Gastroesophageal sphincter (tissue), 4 donors: ENCODE data around the gene NLE1. TPM values are rescaled to one million over a fixed set of nuclear protein-coding genes. Genes with fewer than 3 reads are reported as not detected.
A peak's percentile ranks its signal among the peaks of the same experiment; 100 is the strongest.
"Not testable (repeated sequence)": the region's sequence is repeated elsewhere in the genome, so short reads cannot be mapped to it uniquely, and the experiment has no call there.

Experiments used
- ATAC-seq: fragments of 150-250 bp; one replicate; pipeline ENCODE4 v1.9.1; 2016; ENCODE audit warnings: mild to moderate bottlenecking, moderate library complexity
- H3K27ac ChIP-seq, 4 donors: fragments of 200-600 bp; sonication (generic) in 3 of 4; 1 replicate in 3 of 4; 2 replicates in 1 of 4; pipeline ENCODE4 v1.5.1; 2016 to 2019
- H3K27me3 ChIP-seq: fragments of 200-600 bp; sonication (generic); one replicate; pipeline ENCODE4 v1.5.1; 2019
- H3K36me3 ChIP-seq, 2 donors: fragments of 200-600 bp; sonication (generic); one replicate each; pipeline ENCODE4 v1.5.1; 2019; ENCODE audit warnings: control low read depth in 1 of 2
- H3K4me1 ChIP-seq, 3 donors: fragments of 200-600 bp; sonication (generic); 1 replicate in 2 of 3; 2 replicates in 1 of 3; pipeline ENCODE4 v1.5.1; 2016 to 2019; ENCODE audit warnings: control low read depth in 2 of 3
- H3K4me3 ChIP-seq, 2 donors: fragments of 200-600 bp; sonication (generic); one replicate each; pipeline ENCODE4 v1.5.1; 2019; ENCODE audit warnings: mild to moderate bottlenecking in 1 of 2, moderate library complexity in 1 of 2
- H3K9me3 ChIP-seq, 3 donors: fragments of 200-600 bp; sonication (generic); one replicate each; pipeline ENCODE4 v1.5.1; 2017 to 2019; ENCODE audit warnings: control low read depth in 2 of 3
- EP300 ChIP-seq: sonication (generic); formaldehyde crosslinking; IDR thresholded peaks from one replicate; pipeline ENCODE4 v1.6.1; 2017; ENCODE audit warnings: antibody characterized with exemption, mild to moderate bottlenecking
- POLR2A ChIP-seq, 2 donors: fragments of 450-650 bp; IDR thresholded peaks; one replicate each; pipeline ENCODE4 v1.6.1; 2017; ENCODE audit warnings: antibody characterized with exemption in 2 of 2, mild to moderate bottlenecking in 2 of 2, moderate library complexity in 1 of 2
- POLR2AphosphoS5 ChIP-seq: sonication (generic); formaldehyde crosslinking; IDR thresholded peaks from one replicate; pipeline ENCODE4 v1.6.1; 2017; ENCODE audit warnings: antibody characterized with exemption
- WGBS, 2 donors: methylation state at CpG; one replicate each; pipeline ENCODE4 v1.1.5; 2018; ENCODE audit warnings: low coverage in 1 of 2; 5-methylcytosine and 5-hydroxymethylcytosine counted together
- total RNA-seq, 4 donors: library from RNA; depleted of rRNA; stranded (reverse); fragments of >200 nt; gene quantifications; one replicate each; pipeline ENCODE4 v1.1.0, GENCODE V29; 2016
- TF ChIP-seq, protein P1 (sequence below), 4 experiments: fragments of 200-600 bp in 2 of 4; fragments of 450-650 bp in 2 of 4; sonication (generic) in 1 of 4; IDR thresholded peaks; one replicate each; pipeline ENCODE4 v1.5.1; 2017 to 2019; ENCODE audit warnings: antibody characterized with exemption in 4 of 4, mild to moderate bottlenecking in 2 of 4, moderate library complexity in 2 of 4

Gene NLE1
- total RNA-seq, 4 donors from 2014 or later, result 7.6 to 12.3 (median 9.3) TPM

- no peaks in the 10 kb centered on the region for H3K36me3 ChIP-seq
- peak; percentile 95 for ATAC-seq
- H3K4me3 ChIP-seq, result peak within 1 kb of the TSS; percentile 75 to 86
- peaks cover 0 to 21% (median 9%) of the 10 kb centered on the region in 3 donors for H3K4me1 ChIP-seq
- WGBS, 2 donors, result no CpG with 5 or more reads among the region's 72 CpGs
- TF ChIP-seq, protein P1, sequence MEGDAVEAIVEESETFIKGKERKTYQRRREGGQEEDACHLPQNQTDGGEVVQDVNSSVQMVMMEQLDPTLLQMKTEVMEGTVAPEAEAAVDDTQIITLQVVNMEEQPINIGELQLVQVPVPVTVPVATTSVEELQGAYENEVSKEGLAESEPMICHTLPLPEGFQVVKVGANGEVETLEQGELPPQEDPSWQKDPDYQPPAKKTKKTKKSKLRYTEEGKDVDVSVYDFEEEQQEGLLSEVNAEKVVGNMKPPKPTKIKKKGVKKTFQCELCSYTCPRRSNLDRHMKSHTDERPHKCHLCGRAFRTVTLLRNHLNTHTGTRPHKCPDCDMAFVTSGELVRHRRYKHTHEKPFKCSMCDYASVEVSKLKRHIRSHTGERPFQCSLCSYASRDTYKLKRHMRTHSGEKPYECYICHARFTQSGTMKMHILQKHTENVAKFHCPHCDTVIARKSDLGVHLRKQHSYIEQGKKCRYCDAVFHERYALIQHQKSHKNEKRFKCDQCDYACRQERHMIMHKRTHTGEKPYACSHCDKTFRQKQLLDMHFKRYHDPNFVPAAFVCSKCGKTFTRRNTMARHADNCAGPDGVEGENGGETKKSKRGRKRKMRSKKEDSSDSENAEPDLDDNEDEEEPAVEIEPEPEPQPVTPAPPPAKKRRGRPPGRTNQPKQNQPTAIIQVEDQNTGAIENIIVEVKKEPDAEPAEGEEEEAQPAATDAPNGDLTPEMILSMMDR (IDR thresholded peaks at IDR 0.05), result peak; percentile 95 to 99 (median 98)
- TF ChIP-seq POLR2A (IDR thresholded peaks at IDR 0.05), result peak in 1 of 2 donors; percentile 30
- peak; percentile 21 for TF ChIP-seq POLR2AphosphoS5
- no peak for TF ChIP-seq EP300
- no peaks in the 10 kb centered on the region for H3K9me3 ChIP-seq
- no peaks in the 10 kb centered on the region for H3K27me3 ChIP-seq
- peak within 1 kb of the TSS; percentile 18 to 83 (median 82) for H3K27ac ChIP-seq
Measured at GRCh38 chr17:35119370-35120165, 22.5 kb downstream of the NLE1 start, which contains the start of gene RAD51D. TSS of gene RAD51D (minus strand) at chr17:35119860. CDS start at chr17:35119613, 247 bp downstream.

DNA sequence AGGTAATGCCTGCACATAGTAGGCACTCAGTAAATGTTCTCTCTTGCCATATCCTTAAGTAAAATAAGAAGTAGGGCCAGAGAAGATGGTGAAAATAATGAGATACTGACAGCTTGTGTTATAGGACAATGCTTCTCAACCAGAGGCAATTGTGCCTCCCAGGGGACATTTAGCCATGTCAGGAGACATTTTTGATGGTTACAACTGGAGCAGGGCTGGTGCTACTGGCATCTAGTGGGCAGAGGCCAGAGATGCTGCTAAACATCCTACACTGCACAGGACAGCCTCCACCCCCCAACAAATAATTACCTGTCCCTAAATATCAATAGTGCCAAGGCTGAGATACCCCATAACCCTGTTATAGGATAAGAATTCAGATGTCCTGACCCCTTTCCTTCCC is 24.1 kb downstream of the NLE1 start:
- Histone ChIP-seq H3K9me3 (no peaks in the 10 kb centered on the region), H3K27ac (no peak overlapping the region), H3K4me1 (peaks cover 0 to 21% (median 9%) of the 10 kb centered on the region in 3 donors), H3K27me3 (no peaks in the 10 kb centered on the region), H3K36me3 (no peaks in the 10 kb centered on the region), H3K4me3 (no peak overlapping the region)
- ATAC-seq, result no peak
- TF ChIP-seq POLR2AphosphoS5 (no peak), POLR2A (IDR thresholded peaks at IDR 0.05) (no peak), EP300 (no peak)
- TF ChIP-seq, protein P1 (IDR thresholded peaks at IDR 0.05), result no peak

GRCh38 chr17:35116845-35117244 is 25.3 kb downstream of the NLE1 start:
- Histone ChIP-seq H3K27me3 (no peaks in the 10 kb centered on the region), H3K27ac (no peak overlapping the region), H3K36me3 (no peaks in the 10 kb centered on the region), H3K9me3 (no peaks in the 10 kb centered on the region), H3K4me3 (no peak overlapping the region), H3K4me1 (peaks cover 0 to 21% (median 9%) of the 10 kb centered on the region in 3 donors)
- TF ChIP-seq EP300 (no peak), POLR2AphosphoS5 (no peak), POLR2A (IDR thresholded peaks at IDR 0.05) (no peak)
- TF ChIP-seq, protein P1 (IDR thresholded peaks at IDR 0.05), result no peak
- ATAC-seq, result no peak
- WGBS, 2 donors, result 81 to 100% methylated on average over 2 to 12 of the region's 12 CpGs

- not testable (repeated sequence) for H3K4me1 ChIP-seq
Measured at GRCh38 chr17:35110791-35111190, 31.3 kb downstream of the NLE1 start.

DNA sequence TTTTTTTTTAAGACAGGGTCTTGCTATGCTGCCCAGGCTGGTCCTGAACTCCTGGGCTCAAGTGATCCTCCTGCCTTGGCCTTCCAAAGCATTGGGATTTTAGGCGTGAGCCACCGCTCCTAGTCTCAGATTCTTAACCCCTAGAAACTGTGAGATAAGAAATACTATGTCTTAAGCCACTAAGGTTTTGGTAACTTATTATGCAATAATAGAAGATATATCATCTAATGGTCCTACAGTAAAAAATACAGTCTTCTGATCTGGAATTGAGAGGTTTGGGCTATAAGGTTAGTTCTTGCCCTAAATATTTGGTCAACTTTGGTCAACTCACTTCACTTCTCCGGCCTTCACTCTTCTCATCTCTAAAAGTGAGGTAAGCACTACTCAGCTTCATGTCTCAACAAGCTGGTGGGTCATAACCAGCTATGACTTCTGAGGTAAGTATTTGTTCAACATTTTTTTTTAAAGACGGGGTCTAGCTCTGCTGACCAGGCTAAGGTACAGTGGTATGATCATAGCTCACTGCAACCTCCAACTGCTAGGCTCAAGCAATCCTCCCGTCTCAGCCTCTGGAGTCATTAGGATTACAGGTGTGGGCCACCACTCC is 37.2 kb downstream of the NLE1 start:
- no peak overlapping the region for H3K4me3 ChIP-seq
- H3K4me1 ChIP-seq, result no peaks in the 10 kb centered on the region
- peaks cover 0 to 4% (median 0%) of the 10 kb centered on the region in 3 donors for H3K9me3 ChIP-seq
- TF ChIP-seq, protein P1 (IDR thresholded peaks at IDR 0.05), result no peak
- TF ChIP-seq POLR2A (IDR thresholded peaks at IDR 0.05) (no peak), EP300 (no peak), POLR2AphosphoS5 (no peak)
- H3K27me3 ChIP-seq, result no peaks in the 10 kb centered on the region
- H3K36me3 ChIP-seq, result peaks cover 0 to 74% of the 10 kb centered on the region in 2 donors
- ATAC-seq, result no peak
- no peak overlapping the region for H3K27ac ChIP-seq
- WGBS, 2 donors, result 100% methylated on average over 5 of the region's 5 CpGs

More at GRCh38 chr17:35110791-35111190, 31.3 kb downstream of the NLE1 start:
- not testable (repeated sequence) for H3K4me3 ChIP-seq, H3K27me3 ChIP-seq, H3K27ac ChIP-seq, ATAC-seq, H3K9me3 ChIP-seq
- WGBS, 2 donors, result 96 to 100% methylated on average over 4 to 6 of the region's 17 CpGs
- H3K36me3 ChIP-seq, result peaks cover 0 to 17% of the 10 kb centered on the region in 2 donors
